ENCODE results near the gene NUP188. TPM values are rescaled to one million over a fixed set of nuclear protein-coding genes. Genes with fewer than 3 reads are reported as not detected.

NUP188 gene
- total and polyA plus RNA-seq, 10 of the 15 experiments (the other 5 are each of a cell fraction or from before 2014, with no cell fraction given), result 1.4 to 73.7 (median 48.9) TPM

GRCh38 chr9:128901822-128902221, 45.7 kb upstream of the NUP188 start (continued):
- no peak for TF ChIP-seq CUX1 (IDR thresholded peaks at IDR 0.05; ENCODE audit: insufficient replicate concordance, low read depth, low read length)
- TF ChIP-seq BCL11A (IDR thresholded peaks at IDR 0.05; ENCODE audit: low read depth, low read length), result no peak
- no peak for TF ChIP-seq KLF5 (IDR thresholded peaks at IDR 0.05; ENCODE audit: partially characterized antibody)
- TF ChIP-seq PAX8 (IDR thresholded peaks at IDR 0.05), result no peak
- TF ChIP-seq ZBTB40 (IDR thresholded peaks at IDR 0.05; ENCODE audit: borderline replicate concordance), result no peak
- no peak for TF ChIP-seq MLLT1 (IDR thresholded peaks at IDR 0.05)
- no peak for TF ChIP-seq HDAC2 (IDR thresholded peaks at IDR 0.05)
- no peak for TF ChIP-seq CEBPB (IDR thresholded peaks at IDR 0.05; ENCODE audit: borderline replicate concordance in 1 of 2, low read depth in 2 of 2, low read length in 2 of 2)
- TF ChIP-seq USF2 (IDR thresholded peaks at IDR 0.05; ENCODE audit: borderline replicate concordance, low read depth, low read length), result no peak
- TF ChIP-seq ZZZ3 (IDR thresholded peaks at IDR 0.05; ENCODE audit: control insufficient read depth, insufficient read length, low read depth), result no peak
- no peak for TF ChIP-seq MEF2B (IDR thresholded peaks at IDR 0.05; ENCODE audit: partially characterized antibody, poor library complexity, severe bottlenecking)
- TF ChIP-seq MYC (IDR thresholded peaks at IDR 0.05; ENCODE audit: insufficient read depth, insufficient read length, insufficient replicate concordance, low read length, severe bottlenecking), result no peak
- no peak for TF ChIP-seq SUZ12 (IDR thresholded peaks at IDR 0.05; ENCODE audit: unreplicated experiment)
- no peak for TF ChIP-seq EP300 (IDR thresholded peaks at IDR 0.05; ENCODE audit: borderline replicate concordance in 1 of 2, control insufficient read depth in 1 of 2, low read depth in 2 of 2, low read length in 2 of 2)
- TF ChIP-seq ASH2L (IDR thresholded peaks at IDR 0.05; ENCODE audit: borderline replicate concordance, low read depth), result no peak
- TF ChIP-seq HSF1 (IDR thresholded peaks at IDR 0.05; ENCODE audit: low read depth, low read length), result no peak

All from GM12878 (cell line).